Activated CD4-positive, alpha-beta T cell treated with anti-CD3 and anti-CD28 coated beads, Interleukin-2, amount 50 U/mL, for 16 hours (primary cell): ENCODE data around the gene DTWD2.
"Not testable (repeated sequence)": the region's sequence is repeated elsewhere in the genome, so short reads cannot be mapped to it uniquely, and the experiment has no call there.

ENCODE experiments used
- DNase-seq: peaks from one replicate; pipeline ENCODE4 v3.0.0-alpha.2; 2020

The DTWD2 gene

GRCh38 chr5:118857700-118858099 lies 130.6 kb downstream of the DTWD2 start:
- no peak for DNase-seq

GRCh38 chr5:118854819-118855218 lies 133.5 kb downstream of the DTWD2 start:
- no peak for DNase-seq

- not testable (repeated sequence) for DNase-seq
Observed at GRCh38 chr5:118851785-118852184, 136.6 kb downstream of the DTWD2 start.

GRCh38 chr5:118849507-118849906 lies 138.8 kb downstream of the DTWD2 start:
- DNase-seq, result not testable (repeated sequence)

- DNase-seq, result no peak
Observed at GRCh38 chr5:118844351-118844750, 144.0 kb downstream of the DTWD2 start.

GRCh38 chr5:118834710-118835109 lies 153.6 kb downstream of the DTWD2 start:
- no peak for DNase-seq

- DNase-seq, result no peak
Observed at GRCh38 chr5:118832974-118833373, 155.4 kb downstream of the DTWD2 start.

- DNase-seq, result no peak
Observed at GRCh38 chr5:118825226-118825625, 163.1 kb downstream of the DTWD2 start.

- no peak for DNase-seq
Observed at GRCh38 chr5:118818604-118819003, 169.7 kb downstream of the DTWD2 start.

DNA sequence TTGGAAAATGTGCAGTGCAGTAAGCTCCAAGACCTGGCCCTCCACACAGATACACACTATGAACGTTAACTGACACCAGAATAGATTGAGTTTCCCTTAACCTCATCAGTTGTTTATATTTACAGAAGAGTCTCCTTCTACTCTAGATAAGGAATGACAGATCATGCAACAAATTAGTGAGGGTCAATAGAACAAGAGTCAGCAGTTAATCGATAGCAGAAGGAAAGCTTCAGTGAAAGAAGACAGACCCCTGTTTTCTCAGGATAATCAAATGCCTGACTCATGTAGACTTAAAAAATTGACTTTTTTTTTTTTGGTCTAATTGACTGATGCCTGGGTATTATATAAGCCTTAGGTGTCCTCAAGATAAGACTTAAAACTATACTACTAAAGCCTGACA lies 179.9 kb downstream of the DTWD2 start:
- no peak for DNase-seq

DNA sequence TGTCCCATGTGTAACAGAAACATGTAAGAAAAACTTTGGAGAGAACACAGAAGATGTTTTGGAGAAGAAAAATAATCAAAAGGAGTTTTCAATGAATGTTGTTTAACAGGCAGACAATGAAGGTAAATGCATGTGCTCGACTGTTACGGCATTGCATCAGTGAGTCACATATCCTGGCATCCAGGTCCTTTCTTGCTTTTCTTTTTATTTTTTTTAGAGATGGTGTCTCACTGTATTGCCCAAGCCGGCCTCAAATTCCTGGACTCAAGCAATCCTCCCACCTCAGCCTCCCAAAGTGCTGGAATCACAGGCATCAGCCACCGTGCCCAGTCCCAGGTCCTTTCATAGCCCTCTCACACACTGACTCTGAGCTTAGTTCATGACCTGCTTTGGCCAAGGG lies 181.8 kb downstream of the DTWD2 start:
- no peak for DNase-seq

- no peak for DNase-seq
Observed at GRCh38 chr5:118802335-118802734, 186.0 kb downstream of the DTWD2 start.

GRCh38 chr5:118796081-118796480 lies 192.3 kb downstream of the DTWD2 start:
- DNase-seq, result no peak

GRCh38 chr5:118794281-118794680 lies 194.1 kb downstream of the DTWD2 start:
- no peak for DNase-seq

- no peak for DNase-seq
Observed at GRCh38 chr5:118793652-118794051, 194.7 kb downstream of the DTWD2 start.

GRCh38 chr5:118793091-118793490 lies 195.3 kb downstream of the DTWD2 start:
- no peak for DNase-seq

DNA sequence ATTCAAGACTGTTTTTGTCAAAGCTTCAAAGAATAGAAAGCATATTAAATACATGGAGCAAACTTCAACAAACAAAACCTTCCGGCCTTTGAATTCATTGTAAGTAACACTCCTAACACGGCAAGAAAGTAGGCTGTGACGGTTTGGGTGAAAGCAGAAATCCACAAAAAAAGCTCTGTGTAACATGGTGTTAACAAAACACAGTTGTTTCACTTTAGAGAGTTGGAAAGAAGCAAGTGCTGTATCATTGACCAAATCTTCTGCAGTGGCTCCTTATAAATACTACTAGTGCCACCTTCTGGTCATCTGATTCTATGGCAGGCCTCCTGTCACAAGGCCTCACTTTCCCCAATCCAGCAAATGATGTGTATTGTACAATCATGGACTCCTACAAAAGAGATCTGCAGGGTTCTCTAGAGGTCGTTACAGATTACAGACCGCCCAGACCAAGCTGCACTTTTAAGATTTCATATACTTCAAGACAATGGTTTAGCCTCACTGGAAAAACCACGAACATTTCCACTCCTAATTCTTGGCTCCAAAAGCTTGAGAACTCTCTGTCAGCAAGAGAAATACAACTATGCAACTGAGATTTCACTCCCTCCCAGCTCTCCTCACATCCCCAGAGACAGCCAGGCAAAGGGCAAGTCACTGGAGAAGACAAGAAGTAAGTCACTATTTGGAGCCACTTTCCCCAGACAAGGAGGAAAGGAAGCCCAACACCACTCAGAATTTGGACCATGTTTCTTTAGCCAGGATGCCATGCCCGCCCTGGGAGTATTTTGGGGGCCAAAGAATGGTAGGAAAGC lies 196.2 kb downstream of the DTWD2 start:
- peak; percentile 64 for DNase-seq

- no peak for DNase-seq
Observed at GRCh38 chr5:118789366-118789765, 199.0 kb downstream of the DTWD2 start.

- no peak for DNase-seq
Observed at GRCh38 chr5:118788351-118788750, 200.0 kb downstream of the DTWD2 start.
